ENCODE results near the gene MGLL.
"Not testable (repeated sequence)": the region's sequence is repeated elsewhere in the genome, so short reads cannot be mapped to it uniquely, and the experiment has no call there.

The MGLL gene

DNA sequence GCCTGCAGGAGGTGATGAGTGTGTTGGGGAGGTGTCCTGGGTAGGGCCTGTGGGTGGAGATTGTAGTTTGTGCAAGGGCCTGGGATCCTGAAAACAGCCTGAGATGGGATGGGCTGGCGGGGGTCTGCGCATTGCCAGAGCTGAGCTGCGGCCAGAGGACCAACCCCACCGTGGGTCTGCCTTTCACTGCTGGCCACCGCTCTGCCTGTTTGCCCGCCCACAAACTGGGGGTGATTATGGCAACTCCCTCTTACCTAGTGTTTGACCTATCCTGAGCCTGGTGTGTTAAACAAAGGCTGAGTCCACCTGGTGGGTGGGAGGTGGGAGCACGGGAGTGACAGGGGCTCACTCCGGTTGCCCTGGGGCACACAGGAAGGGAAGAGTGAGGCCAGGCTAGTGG, 139.8 kb downstream of the MGLL start:
- DNase-seq: no peak

DNA sequence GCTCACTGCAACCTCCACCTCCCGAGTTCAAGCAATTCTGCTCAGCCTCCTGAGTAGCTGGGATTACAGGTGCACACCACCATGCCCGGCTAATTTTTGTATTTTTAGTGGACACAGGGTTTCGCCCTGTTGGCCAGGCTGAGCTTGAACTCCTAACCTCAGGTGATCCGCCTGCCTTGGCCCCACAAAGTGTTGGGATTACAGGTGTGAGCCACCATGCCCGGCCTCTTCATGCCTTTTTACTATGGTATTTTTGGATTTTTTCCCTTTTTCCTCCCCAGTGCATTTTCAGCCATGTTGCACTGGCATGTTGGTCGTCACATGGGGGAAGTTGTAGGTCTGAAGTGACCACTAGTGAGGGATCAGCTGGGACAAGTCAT, 140.2 kb downstream of the MGLL start:
- DNase-seq: not testable (repeated sequence)

DNA sequence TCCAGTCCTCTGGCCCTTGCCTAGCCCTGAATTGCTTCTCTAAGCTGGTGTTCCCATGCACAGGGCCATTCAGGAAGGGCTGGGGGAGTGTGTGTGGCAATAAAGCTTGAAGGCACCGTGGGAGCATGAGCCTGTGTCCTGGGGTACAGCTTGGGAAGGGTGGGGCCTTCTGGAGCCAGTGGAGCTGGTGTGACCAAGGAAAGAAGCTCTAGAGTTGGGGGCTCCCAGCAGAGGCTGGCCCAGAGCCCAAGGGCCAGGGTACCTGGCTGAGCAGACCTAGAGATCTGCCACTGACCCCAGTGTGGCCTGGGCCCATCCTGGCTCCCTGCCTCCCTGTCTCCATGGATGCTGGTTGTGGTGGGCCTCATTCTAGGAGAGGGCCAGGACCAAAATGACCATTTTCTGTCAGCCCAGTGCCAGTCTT, 141.5 kb downstream of the MGLL start:
- no peak for DNase-seq

DNA sequence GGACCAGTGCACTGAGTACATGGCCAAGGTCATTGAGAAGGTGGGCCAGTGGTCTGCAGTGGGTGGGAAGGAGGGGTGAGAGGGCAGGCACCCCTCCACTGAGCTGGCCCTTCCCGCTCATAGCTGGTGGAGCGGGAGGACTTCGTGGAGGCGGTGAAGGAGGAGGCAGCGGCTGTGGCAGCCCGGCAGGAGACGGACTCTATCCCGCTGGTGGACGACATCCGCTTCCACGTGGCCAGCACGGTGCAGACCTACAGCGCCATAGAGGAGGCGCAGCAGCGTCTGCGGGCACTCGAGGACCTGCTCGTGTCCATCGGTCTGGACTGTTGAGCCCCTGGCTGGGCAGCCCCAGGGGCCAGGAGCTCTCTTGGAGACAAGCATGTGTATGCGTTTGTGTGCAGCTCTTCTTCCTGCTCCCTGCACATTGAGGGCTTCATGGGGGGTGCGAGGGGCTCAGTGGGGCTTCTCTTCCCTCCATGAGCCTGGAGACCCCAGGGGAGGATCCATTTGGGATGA, 142.1 kb downstream of the MGLL start:
- no peak for DNase-seq

DNA sequence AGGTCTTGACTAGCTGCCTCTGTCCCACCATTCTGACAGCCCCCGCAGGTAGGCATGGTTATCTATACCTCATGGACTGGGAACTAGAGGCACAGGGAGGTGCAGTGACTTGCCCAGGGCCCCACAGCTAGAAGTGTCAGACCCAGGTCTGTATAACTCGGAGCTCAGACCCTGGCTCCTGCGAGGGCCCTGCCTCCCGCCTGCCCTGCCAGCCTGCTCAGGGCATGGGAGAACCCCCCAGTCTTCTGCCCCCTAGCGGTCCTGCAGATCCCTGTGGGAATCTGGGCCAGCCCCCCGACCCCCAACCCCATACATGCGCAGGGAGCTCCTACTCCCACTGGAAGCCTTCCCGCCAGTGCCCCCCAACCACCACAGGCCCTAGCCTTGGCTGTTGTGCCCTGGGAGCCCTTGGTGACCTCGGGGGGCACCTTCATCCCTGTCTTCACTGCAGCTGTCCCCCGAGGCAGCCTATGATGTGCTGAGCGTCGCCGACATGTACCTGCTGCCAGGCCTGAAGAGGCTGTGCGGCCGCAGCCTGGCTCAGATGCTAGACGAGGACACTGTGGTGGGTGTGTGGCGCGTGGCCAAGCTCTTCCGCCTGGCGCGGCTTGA, 142.7 kb downstream of the MGLL start:
- no peak for DNase-seq

DNA sequence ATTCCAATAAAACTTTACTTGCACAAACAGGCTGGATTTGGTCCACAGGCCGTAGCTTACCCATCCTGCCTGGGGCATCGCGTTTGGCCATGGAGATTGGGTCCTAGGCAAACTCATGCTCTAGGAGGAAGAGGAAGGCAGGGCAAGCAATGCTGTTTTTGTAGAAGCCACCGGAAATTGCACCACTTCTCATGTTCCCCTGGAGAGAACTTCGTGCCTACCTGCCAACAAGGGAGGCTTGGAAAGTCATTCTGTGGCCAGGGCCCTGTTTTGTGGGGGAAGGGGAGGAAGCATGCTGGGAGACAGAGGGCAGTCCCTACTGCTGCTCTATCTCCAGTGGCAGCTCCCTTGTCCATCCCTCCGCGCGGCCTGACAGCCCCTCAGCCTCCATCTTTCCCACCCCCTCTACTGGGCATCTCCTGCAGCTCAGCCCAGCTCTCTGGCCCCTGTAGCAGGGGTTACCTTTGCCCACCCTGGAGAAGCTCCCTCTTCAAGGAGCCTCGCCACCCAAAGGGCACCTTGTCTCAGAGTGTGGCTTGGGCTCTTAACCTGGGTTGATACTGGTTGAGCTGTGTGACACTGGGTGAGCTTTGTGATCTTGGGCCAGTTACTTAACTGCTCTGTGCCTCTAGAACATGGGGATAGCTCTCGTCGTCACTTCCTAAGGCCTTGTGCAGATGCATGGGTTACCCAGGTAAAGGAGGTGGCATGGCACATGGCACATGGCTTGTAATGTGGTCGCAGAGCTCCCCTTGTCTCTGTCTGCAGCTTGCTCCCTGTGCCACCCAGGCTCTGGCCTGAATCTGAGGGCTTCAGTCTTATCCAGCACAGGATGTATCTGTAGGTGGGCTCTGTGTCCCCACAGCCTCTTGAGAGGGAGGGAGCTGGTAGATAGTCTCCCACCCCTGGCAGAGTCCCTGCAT, 143.4 kb downstream of the MGLL start:
- no peak for DNase-seq

DNA sequence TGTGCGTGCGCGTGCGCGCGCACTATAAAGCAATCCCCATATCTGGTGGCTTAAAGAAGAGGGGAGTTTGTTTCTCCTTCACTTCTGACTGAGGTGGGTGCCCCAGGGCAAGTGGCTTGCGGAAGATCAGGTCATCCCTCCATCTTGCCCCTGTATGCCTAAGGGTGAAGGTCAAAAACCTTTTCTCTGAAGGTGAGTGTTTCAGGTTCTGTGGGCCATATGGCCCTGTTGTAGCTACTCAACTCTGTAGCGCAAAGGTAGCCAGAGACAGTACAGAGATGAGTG, 144.1 kb downstream of the MGLL start:
- DNase-seq: no peak

DNA sequence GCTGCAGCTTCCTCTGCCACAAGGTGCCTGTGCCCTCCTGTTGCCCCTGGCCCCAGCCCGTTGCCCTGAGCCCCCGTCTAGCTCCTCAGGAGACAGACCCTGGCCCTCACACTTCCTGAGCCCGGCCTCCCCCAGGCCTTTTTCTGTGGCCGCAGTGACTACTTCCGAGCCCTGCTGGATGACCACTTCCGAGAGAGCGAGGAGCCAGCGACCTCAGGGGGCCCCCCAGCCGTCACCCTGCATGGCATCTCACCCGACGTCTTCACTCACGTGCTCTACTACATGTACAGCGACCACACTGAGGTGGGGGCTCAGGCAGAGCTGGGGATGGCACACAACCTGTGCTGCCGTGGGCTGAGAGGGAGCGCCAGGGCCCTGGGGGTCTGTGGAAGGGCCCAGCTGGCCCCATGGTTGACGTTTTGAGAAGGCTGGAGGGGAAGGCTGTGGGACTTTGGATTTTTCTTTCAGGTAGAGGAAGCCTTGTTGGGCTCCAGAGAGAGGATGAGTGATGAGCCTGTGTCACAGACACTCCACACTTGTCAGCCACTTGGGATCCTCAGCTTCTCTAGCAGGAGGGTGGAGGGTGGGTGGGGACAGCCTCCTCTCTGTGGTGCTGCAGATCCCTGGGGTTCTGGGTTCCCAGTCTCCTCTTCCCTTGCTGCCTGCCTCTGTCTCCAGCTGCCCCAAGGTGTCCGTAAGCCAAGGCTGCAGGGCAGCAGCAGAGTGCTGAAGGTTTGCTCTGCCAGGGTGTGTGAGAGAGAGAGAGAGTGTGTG, 144.6 kb downstream of the MGLL start:
- no peak for DNase-seq

DNA sequence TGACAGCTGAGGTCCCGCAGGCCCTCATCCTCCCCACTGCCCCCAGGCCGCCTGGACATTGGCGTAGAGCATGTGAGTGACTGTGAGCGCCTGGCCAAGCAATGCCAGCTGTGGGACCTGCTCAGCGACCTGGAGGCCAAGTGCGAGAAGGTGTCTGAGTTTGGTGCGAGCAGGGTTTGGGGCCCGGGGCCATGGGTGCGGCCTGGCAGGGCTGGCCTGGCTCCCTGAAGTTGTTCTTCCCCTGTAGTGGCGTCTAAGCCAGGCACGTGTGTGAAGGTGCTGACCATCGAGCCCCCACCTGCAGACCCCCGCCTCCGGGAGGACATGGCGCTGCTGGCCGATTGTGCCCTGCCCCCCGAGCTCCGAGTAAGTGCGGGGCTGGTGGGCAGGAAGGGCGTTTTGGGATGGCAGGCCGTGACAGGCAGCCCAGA, 145.4 kb downstream of the MGLL start:
- no peak for DNase-seq

DNA sequence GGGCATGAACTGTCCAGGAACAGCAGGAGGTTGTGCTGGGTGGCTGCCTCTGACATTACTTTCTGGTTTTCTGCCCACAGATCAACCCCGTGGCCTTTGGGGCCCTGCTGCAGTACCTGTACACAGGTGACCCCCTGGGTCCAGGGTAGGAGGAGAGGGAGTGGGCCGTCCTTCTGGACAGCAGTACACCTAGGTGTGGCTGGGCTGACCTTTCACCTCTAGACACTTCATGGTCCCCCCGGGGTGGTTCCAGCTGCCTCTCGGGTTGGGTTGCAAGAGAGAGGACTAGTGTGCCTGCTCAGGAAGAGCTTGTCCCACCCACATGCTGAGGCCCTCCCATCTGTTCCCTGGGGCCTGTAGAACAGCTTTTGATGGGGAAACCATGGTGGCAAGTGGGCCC, 145.9 kb downstream of the MGLL start:
- no peak for DNase-seq

DNA sequence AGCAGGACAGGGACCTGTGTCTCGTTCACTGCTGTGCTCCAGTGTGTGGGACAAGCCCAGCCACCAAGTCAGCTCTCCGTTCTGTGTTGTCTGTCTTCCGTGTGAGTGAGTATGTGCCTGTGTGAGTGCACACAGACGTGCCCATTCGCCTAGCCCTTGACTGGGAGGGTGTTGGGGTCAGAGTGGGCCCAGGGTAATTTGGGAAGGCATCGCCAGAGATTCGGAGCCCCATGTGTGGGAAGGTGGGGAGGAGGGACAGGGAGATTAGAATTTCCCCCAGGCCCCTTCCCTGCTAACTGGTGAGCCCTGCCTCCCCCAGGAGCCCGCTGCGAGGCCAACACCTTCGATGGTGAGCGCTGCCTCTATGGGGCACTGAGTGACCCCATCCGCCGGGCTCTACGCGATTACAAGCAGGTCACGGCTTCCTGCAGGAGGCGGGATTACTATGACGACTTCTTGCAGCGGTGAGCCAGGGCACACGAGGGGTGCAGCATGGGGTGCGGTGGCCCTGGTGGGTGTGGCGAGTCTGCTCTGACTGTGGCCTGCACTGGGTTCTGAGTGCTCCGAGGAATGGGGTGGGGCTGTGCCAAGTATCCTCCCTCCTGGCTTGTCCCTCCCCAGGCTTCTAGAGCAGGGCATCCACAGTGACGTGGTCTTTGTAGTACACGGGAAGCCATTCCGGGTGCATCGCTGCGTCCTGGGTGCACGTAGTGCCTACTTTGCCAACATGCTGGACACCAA, 146.5 kb downstream of the MGLL start:
- DNase-seq: no peak

DNA sequence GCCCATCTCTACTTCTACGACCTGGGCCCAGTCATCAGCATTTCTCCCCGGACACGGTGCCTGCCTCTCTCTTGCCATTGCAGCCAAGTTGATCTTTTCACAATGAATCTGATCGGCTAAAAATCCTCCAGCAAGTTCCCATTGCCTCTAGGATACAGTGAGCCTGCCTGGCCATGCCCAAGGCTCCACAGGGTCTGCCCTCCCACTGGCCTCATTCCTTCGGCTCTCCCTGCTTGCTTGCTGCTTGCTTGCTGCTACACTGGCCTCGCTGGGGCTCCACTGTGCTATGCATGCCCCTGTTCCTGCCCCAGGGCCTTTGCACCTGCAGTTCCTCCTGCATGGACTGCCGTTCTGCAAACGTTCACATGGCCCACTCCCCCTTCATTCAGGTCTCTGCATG, 147.5 kb downstream of the MGLL start:
- DNase-seq: no peak

DNA sequence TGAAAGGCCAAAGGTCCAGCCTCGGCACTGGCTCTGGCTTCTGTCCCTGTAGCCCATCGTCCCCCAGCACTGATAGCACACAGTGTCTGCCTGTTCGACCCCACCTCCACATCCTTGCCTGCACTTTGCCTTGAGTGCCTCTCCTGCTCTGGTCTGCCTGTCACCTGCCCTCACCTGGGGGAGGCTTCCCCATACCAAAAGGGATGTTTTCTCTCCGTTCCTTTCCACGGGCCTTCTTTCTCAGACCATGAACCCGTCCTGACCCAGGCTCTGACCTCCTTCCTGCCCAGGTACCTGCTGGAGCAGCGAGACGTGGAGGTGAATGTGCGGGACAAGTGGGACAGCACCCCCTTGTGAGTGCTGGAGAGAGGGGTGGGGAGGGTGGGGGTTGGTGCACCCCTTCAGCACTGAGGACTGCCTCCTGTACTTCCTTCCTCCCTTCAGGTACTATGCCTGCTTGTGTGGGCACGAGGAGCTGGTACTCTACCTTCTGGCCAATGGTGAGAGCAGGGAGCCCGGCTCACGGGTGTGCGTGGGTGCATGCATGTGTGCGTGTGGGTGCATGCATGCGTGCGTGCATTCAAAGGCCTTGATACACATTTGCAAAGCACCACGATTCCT, 148.1 kb downstream of the MGLL start:
- no peak for DNase-seq

DNA sequence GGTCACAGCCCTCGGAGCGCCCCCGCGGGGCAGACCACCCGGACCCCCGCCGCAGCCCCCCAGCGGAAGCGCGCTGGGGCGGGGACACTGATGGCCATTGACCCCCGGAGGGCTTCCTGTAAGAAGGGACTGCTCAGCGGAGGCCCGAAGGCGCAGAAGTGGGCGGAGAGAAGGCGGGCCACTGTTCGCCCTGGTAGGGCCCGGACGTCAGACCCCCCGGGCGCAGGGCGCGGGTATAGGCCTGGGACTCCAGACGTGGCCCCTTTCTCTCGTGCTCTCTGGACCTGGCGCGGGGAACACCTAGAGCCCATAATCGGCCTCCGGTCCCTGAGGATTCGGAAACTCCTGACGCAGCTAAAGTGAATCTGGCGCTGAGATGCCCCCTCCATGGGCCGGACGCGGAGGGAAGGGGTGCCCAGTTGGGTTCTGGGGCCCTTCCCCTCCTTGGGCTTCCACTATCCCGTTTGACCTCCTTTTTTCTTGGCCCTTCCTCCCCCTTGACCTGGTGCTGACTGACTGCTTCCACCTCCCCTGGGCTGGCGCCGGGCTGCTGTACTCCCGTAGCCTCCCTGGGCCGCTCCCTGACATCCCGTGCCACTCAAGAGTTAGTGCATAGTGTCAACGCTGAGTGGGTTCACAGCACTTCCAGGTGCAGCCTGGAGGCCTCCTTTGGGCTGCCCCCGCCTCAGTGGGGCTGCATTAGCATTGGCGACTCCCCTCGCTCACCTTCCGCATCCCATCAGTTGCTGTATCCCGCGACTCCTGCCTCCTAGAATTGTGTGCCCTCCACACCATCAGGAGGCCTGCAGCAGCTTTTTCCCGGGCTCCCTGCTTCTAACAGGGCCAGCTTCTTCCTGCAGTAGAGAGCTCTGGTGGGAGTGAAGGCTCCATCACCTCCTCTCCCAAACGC, 148.9 kb downstream of the MGLL start:
- no peak for DNase-seq

DNA sequence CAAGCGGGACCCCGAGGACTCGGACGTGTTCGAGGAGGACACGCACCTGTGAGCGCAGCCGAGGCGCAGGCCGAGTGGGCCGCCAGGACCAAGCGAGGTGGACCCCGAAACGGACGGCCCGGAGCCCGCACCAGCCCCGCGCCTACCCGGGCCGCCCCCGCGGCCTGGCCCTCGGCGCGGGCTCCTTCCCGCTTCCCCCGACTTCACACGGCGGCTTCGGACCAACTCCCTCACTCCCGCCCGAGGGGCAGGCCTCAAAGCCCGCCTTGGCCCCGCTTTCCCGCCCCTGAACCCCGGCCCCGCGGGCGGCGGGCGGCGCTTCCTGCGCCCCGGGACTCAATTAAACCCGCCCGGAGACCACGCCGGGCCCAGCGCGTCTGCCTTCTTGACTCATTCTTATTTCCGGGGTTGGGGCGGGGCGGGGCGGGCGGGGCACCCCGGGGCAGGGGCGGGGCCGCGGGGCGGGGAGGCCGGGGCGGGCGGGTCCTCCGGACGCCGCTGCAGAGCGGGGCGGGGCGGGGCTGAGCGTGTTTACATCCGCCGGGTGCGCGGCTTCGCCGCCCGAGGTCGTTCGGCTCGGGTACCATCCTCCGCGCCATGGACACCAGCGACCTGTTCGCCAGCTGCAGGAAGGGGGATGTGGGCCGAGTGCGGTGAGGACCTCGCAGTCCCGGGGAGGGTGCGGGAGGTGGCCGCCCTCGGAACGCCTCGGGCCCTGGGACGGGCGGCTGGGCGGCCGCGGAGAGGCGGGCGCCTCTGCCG, 149.7 kb downstream of the MGLL start, which contains the start of gene ABTB1:
TSS of gene ABTB1 (plus strand) at position 524 of the 762 bp plus-strand sequence. CDS start at position 598, 74 bp downstream.
- DNase-seq: peak; percentile 50

DNA sequence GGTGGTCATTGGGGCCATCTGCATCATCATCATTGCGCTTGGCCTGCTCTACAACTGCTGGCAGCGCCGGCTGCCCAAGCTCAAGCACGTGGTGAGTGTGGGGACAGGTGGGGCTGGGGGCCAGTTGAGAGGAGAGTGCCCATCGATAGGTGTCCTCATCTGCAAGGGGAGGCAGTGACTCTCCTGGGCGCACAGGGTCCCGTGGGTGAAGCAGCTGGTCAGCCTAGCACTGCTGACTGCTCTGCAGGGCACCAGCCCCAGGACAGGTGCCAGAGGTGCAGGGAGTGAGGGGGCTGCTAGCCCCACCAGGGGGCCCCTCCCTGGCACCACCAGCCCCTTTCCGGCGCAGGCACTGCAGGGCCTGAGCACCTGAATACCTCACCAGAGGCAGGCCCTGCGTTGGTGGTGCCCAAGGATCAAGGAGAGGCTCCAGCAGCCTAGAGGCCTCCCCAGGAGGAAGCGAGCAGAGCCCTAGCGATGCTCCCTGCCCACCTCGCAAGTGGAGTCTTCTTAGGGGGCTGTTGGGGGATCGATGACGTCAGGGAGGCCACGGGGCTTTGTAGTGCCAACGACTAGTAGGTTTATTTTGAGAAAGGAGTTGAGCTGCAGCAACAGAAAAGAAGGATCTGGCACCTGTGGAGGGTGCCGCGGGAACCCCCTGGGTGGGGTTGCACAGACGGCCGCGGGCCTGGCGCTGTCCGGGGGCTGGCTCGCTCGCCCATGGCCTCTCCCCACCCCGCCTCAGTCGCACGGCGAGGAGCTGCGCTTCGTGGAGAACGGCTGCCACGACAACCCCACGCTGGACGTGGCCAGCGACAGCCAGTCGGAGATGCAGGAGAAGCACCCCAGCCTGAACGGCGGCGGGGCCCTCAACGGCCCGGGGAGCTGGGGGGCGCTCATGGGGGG, 150.5 kb downstream of the MGLL start:
- no peak for DNase-seq

DNA sequence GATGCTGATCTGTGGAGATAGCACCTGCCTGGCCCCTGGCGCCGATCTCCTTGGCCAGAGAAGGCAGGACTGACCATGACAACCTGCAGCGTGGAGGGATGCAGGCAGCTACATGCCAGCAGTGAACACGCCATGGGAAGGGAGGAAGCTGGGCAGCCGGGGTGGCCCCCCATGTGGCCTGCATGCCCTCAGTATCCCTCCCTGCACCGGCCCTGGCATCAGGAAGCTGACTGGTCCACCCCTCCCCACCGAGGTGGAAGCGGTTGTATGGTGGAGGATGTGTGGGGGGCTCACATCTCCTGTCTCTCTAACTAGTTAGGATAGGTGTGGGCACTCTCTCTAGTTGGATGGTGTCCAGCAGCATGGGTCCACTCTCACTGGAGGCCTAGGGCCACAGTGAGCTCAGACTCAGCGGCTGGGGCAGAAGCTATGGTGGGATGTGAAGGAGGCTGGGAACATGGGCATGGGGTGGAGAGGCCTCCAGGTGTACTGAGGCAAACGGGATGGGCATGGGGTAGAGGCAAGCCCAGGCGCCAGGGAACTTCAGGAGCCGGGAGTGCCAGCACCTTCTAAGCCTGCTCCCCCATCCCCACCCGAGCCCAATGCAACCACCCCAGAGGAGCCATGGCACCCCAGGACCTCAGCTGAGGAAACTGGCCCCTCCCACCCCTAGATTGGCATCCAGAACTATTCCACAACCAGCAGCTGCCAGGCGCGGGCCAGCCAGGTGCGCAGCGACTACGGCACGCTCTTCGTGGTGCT, 151.4 kb downstream of the MGLL start:
- DNase-seq: no peak

DNA sequence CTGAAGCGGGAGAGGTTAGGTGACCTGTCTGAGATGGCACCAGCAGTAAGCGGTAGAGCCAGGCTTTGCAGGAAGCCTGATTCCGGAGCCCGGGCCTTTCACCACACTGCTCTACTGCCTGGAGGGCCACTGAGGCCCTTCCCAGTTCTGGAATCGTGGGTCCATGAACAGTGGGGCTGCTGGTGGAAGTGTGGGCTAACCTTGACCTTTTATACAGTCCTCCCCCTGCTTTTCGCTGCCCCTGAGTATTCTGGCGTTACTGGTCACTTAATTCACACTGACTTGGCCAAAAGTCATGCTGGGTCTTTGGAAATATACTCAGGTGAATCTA, 152.1 kb downstream of the MGLL start:
- no peak for DNase-seq
